ENCODE data around the gene ATP6V0A4.
"Not testable (repeated sequence)": the region's sequence is repeated elsewhere in the genome, so short reads cannot be mapped to it uniquely, and the experiment has no call there.

ATP6V0A4 gene
- total RNA-seq, result 0.04 to 0.10 reads per million in 2 donors

DNA sequence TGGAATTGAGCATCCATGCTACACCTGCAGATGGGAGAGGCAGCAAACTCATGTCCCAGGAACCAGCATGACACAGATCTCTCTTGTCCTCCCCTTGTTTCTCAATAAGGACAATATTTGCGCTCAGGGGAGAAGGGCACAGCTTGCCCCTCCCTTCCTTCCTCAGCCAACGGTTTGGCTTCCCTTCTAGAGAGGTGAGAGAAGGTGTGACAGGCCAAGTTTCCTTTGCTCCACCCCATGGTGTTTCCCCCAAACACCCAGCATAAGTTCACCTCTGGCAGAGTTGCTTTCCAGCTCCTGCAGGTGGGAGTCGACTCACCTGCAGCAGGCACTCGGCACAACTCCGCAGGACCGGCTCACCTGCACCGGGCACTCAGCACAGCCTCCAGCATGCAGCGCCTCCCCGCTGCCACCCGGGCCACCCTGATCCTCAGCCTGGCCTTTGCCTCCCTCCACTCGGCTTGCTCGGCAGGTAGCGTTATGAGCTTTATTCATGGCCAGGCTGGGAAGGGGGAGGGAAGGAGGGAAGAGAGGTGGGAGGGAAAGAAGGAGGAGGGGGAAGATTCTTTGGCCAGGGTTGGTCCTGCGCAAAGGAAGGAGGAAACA, at the start of gene ATP6V0A4, which contains the start of gene TMEM213:
ATP6V0A4 (minus strand) TSS at position 482 of the 606 bp plus-strand sequence. CDS start 26,949 bp downstream, outside the sequence.
TMEM213 (plus strand) TSS at position 280 of the 606 bp plus-strand sequence; CDS start at position 391, 111 bp downstream.
- DNase-seq, result no peak

GRCh38 chr7:138845711-138846110, 47.7 kb upstream of the ATP6V0A4 start:
- no peak for DNase-seq

GRCh38 chr7:138843632-138844580, 45.9 kb upstream of the ATP6V0A4 start:
- no peak for DNase-seq

- DNase-seq, result no peak
These were observed 44.1 kb upstream of the ATP6V0A4 start for GRCh38 chr7:138842111-138842510.

- DNase-seq, result no peak
These were observed 40.2 kb upstream of the ATP6V0A4 start for GRCh38 chr7:138838166-138838565.

DNA sequence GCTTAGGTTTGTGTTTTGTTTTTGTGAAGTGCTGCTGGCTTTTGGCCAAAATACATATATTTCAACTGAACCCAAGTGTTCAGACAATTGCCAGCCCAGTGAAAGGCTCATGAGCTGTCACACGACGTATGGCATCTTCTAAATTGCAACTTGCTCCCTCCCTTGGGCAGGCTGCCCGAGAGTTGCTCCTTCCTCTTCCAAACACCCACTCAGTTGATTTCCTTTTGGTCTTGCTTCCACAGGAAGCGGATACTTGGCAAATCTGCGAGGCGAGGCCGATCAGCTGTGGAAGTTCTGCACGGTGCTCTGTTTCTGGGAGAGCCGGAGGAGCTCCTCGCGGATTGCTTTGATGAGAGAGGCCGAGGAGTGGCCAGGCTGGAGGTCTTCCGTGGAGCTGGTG, 39.6 kb upstream of the ATP6V0A4 start:
- DNase-seq, result no peak

GRCh38 chr7:138835087-138835486, 37.1 kb upstream of the ATP6V0A4 start:
- no peak for DNase-seq

DNA sequence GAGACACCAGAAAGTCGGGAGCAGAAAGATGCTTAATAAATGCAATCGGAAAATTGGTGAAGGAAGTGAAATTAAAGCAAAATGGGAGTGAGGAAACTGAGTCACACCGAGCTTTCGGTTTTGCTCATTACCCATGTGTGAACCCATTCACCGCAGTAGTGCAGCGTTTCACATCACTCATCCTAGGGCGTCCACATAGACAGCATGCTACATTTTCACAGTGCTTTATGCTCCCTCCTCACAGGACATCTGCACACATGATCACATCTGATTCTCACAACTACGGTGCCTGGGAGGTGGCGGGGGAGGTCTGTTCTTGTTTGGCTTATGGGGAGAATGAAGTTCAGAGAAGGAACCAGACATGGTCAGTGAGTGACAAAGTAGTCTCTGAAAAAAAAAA, 36.6 kb upstream of the ATP6V0A4 start:
- DNase-seq, result no peak

- DNase-seq, result no peak
These were observed 35.6 kb upstream of the ATP6V0A4 start for GRCh38 chr7:138833596-138833995.

DNA sequence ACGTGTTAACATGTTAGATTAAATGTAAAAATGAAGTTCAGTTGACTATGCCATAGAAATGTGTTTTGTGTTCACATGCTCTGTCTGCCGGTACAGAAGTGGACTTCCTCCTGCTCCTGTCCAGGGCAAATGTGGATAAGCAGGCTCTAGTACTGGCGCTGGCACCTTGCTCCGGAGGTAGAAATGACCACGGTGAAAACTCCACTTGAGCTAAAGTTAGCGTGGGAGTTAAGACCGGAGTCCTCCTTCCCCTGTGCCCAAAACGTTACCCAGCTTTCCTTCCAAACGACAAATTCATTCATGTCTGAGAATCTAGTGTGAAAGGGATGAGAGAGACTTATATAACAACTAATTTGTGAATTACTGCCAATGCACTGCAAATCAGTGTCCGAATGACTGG, 35.0 kb upstream of the ATP6V0A4 start:
- DNase-seq, result no peak

DNA sequence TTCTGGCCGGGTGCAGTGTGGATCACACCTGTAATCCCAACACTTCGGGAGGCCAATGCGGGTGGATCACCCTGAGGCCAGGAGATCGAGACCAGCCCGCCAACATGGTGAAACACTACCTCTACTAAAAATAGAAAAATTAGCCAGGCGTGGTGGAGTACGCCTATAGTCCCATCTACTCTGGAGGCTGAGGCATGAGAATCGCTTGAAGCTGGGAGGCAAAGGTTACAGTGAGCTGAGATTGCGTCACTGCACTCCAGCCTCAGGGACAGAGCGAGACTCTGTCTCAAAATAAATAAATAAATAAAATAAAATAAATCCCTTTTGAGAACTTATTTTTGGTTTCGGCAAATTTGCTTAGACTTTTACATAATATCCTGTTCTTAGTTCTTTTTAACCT, 31.3 kb upstream of the ATP6V0A4 start:
- no peak for DNase-seq

- no peak for DNase-seq
These were observed 30.3 kb upstream of the ATP6V0A4 start for GRCh38 chr7:138828302-138828701.

GRCh38 chr7:138825049-138825721, 27.2 kb upstream of the ATP6V0A4 start:
- no peak for DNase-seq

- DNase-seq, result no peak
These were observed 25.0 kb upstream of the ATP6V0A4 start for GRCh38 chr7:138822867-138823535.

GRCh38 chr7:138821912-138822311, 23.9 kb upstream of the ATP6V0A4 start:
- DNase-seq, result no peak

- DNase-seq, result no peak
These were observed 21.6 kb upstream of the ATP6V0A4 start for GRCh38 chr7:138819625-138820024.

- no peak for DNase-seq
These were observed 18.7 kb upstream of the ATP6V0A4 start for GRCh38 chr7:138816650-138817049.

GRCh38 chr7:138814816-138815332, 16.9 kb upstream of the ATP6V0A4 start:
- DNase-seq, result no peak

DNA sequence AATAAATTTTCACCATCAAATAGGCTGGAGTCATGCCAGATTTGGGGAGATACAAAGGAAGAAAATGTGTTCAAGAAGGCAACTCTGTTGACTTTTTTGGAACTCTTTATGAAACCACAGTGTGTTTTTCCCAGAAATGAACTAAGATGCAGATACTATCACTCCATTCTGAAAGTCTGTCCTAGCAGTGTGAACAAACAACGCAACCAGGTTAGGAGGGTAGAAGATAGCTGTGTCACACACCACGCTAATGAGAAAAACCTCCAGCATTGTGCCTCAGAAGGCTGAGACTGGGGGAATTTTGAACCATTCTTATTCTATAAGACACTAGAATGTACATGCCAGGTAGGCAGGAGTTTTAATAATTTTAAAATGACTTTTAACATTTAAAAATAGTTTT, 15.9 kb upstream of the ATP6V0A4 start:
- DNase-seq, result no peak

GRCh38 chr7:138811327-138811726, 13.3 kb upstream of the ATP6V0A4 start:
- not testable (repeated sequence) for DNase-seq

- no peak for DNase-seq
These were observed 11.3 kb upstream of the ATP6V0A4 start for GRCh38 chr7:138809346-138809745.

DNA sequence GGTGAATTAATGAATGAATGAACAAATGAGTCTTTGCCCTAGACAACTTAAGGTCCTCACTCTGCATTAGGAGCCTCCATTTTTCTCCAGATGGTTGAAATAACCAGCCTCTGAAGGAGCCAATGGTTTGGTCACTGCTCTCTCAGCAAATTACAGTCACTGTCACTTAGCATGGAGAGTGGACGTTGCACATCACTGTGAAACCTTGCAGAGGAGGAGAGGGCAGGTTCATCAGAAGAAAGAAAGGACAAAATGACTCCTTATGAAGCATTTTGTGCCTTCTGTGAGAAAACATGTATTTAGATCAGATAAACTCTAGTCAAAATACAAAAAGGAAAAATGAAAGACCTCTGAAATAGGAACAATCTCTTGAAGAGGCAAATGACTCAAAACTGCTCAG, 6.6 kb upstream of the ATP6V0A4 start:
- DNase-seq, result no peak
